Measurements from ENCODE around the gene KDM6A.

DNA sequence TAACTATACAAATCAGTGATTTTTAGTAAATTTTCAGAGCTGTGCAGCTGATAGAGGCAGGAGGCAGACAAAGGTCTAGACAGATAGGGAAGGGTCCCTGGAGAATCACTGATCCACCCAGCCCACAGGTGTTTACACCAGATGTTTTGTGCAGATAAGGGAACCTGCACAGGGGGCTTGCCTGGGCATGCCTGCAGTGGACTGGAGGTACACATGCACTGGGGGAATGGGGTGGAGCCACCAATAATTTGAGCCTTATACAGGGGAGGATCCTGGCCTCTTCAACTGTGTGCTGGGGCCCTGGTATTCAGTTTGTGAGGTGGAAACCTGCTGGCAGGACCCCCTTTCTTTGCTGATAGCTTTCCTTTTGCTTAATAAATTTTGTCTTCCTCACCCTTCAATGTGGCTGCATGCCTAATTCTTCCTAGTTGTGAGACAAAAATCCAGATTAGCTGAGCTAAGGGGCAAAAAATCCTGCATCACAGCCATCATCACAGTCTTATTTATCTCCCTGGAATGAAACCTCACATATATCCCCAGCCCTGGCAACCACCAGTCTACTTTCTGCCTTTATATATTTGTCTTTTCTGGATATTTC is 102.8 kb downstream of the KDM6A start:
- TF ChIP-seq CTCF (IDR thresholded peaks at IDR 0.05) (no peak), POLR2A (IDR thresholded peaks at IDR 0.05) (no peak)
